ENCODE measurements around the gene HECA.
A peak's percentile ranks its signal among the peaks of the same experiment; 100 is the strongest.

Gene HECA

DNA sequence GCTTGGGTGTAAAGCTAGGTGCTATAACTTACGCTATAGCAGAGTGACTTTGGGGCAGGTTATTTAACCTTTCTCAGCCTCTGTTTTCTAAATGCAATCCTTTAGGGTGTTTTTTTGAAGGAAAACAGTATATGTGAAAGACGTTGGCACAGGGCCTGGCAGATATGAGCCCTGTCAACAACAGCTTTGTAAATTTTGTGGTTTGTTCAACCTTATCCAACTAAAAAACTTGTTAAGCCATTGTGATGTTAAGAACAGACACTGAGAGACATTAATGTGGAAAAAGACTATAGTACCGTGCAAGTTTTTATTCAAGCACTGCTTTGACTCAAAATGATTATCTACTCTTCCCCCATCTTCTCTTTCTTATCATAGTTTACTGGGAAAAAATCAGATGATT is 8.2 kb downstream of the HECA start:
- no peak overlapping the region for H3K9ac ChIP-seq
- peaks cover 15 to 85% (median 31%) of the 10 kb centered on the region in 10 experiments; a peak in 19 of 20 replicates for H3K4me1 ChIP-seq
- peaks cover 0 to 29% (median 7%) of the 10 kb centered on the region in 11 experiments; a peak in 9 of 22 replicates for H3K9me3 ChIP-seq (replicated peaks in 1 of 11)
- H3K27me3 ChIP-seq, result no peaks in the 10 kb centered on the region
- peaks cover 31 to 100% (median 75%) of the 10 kb centered on the region in 11 experiments; a peak in 21 of 22 replicates for H4K20me1 ChIP-seq
- H3K4me2 ChIP-seq, result peak overlapping the region in 3 of 11 experiments; percentile 28 to 38 (median 32); a peak in 3 of 22 replicates
- H3K36me3 ChIP-seq, result peaks cover 19 to 56% (median 33%) of the 10 kb centered on the region in 11 experiments; a peak in 21 of 22 replicates
- no peak overlapping the region for H3K27ac ChIP-seq
- TF ChIP-seq Cebpa-rat (IDR thresholded peaks at IDR 0.05), result no peak
- H3K4me3 ChIP-seq, result no peak overlapping the region

DNA sequence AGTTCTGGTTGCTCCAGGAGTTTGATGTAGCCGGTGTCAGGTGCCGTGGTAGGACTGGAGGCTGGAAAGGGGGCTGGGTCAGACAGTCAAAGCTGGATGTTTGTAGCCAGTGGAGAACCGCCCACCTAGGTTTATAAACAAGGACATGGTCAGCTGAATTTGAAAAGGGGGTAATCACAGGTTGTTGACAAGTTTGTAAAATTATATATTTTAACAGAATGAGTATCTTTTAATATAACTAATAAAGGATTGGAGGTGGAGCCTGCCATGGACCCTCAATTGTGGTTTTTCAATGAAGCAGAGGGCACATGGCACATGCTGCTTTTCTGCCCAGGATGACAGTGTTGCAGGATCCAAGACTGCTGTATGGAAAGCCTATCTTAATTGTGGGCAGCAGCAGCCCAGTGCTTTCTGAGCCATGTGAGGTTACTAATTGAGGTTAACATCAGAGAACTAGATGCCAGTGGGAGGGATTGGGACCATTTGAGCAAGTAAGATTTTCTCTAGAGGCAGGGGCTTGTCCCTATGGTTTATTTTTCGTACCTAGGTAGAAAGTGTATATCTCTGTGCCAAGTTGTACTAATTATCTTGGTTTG is 9.7 kb downstream of the HECA start:
- TF ChIP-seq Cebpa-rat (IDR thresholded peaks at IDR 0.05), result no peak
- 0 out of 22 replicates have a peak overlapping the region, but pooled peaks of 1 of the 11 experiments have one; percentile 8 for H3K9ac ChIP-seq
- no peaks in the 10 kb centered on the region for H3K27me3 ChIP-seq
- peaks cover 27 to 85% (median 39%) of the 10 kb centered on the region in 10 experiments for H3K4me1 ChIP-seq
- peak overlapping the region; percentile 5 to 84 (median 29); a peak in 16 of 22 replicates for H3K4me2 ChIP-seq
- peaks cover 46 to 100% (median 77%) of the 10 kb centered on the region in 11 experiments for H4K20me1 ChIP-seq
- 0 out of 22 replicates have a peak overlapping the region, but pooled peaks of 1 of the 11 experiments have one; percentile 2 for H3K27ac ChIP-seq
- H3K4me3 ChIP-seq, result no peak overlapping the region
- peaks cover 10 to 42% (median 30%) of the 10 kb centered on the region in 11 experiments; a peak in 21 of 22 replicates for H3K36me3 ChIP-seq
- H3K9me3 ChIP-seq (replicated peaks in 1 of 11), result peaks cover 0 to 26% (median 7%) of the 10 kb centered on the region in 11 experiments; a peak in 9 of 22 replicates

- Histone ChIP-seq H3K36me3 (peaks cover 3 to 33% (median 25%) of the 10 kb centered on the region in 11 experiments; a peak in 19 of 22 replicates), H3K27ac (no peak overlapping the region), H3K9ac (no peak overlapping the region), H3K27me3 (no peaks in the 10 kb centered on the region), H3K4me2 (peak overlapping the region in 8 of 11 experiments; percentile 2 to 84 (median 38); a peak in 11 of 22 replicates), H4K20me1 (peaks cover 51 to 100% (median 78%) of the 10 kb centered on the region in 11 experiments), H3K4me1 (peaks cover 28 to 86% (median 42%) of the 10 kb centered on the region in 10 experiments), H3K9me3 (replicated peaks in 1 of 11) (peaks cover 0 to 24% (median 6%) of the 10 kb centered on the region in 11 experiments; a peak in 8 of 22 replicates), H3K4me3 (no peak overlapping the region)
- TF ChIP-seq Cebpa-rat (IDR thresholded peaks at IDR 0.05), result no peak
Observed at GRCh38 chr6:139145661-139146060, 10.8 kb downstream of the HECA start.

DNA sequence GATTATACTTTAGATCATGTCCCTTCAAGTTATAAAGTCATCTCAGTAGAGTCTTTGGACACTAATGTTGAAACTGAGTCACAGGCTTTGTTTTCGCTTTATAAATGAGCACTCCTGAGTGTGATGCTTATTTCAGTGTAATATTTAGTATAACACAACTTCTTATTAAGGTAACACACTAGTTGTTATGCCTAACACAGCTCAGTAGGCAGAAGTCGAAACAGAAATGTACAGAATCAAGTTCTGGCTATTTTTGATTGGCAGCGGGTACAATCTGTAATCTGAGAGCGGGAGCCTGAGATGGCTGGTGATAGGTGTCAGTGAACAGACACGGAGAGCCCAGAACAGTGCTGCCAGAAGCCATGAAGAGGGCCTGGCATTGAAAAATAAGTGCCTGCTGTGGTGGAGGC is 11.4 kb downstream of the HECA start:
- no peak overlapping the region for H3K4me3 ChIP-seq
- H3K36me3 ChIP-seq, result peaks cover 3 to 26% (median 18%) of the 10 kb centered on the region in 11 experiments; a peak in 19 of 22 replicates
- H3K9ac ChIP-seq, result no peak overlapping the region
- H3K9me3 ChIP-seq (replicated peaks in 1 of 11), result peaks cover 0 to 24% (median 4%) of the 10 kb centered on the region in 11 experiments; a peak in 6 of 22 replicates
- peaks cover 54 to 100% (median 84%) of the 10 kb centered on the region in 11 experiments for H4K20me1 ChIP-seq
- H3K4me2 ChIP-seq, result peak overlapping the region in 5 of 11 experiments; percentile 32 to 84 (median 47); a peak in 6 of 22 replicates
- H3K27ac ChIP-seq, result no peak overlapping the region
- no peaks in the 10 kb centered on the region for H3K27me3 ChIP-seq
- H3K4me1 ChIP-seq, result peaks cover 28 to 91% (median 42%) of the 10 kb centered on the region in 10 experiments
- no peak for TF ChIP-seq Cebpa-rat (IDR thresholded peaks at IDR 0.05)

DNA sequence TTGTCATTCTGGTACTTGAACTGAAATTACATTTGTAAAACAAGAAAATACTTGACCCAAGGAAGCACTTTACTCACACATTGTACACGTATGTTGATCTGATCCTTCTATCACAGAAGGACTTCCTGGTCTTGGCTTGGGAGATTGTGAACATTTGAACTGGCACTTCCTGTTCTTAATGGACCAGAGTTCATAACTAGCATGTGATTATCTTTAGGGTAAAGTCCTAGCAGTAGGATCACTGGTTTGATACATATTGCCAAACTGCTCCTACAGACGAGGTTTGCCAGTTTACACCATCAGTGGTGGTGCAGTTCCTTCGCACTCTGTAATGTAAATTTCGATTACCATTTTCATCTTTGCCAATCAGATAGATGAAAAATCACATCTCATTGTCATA is 12.7 kb downstream of the HECA start:
- Histone ChIP-seq H3K9me3 (replicated peaks in 1 of 11) (peaks cover 0 to 11% (median 0%) of the 10 kb centered on the region in 11 experiments; a peak in 5 of 22 replicates), H3K36me3 (peaks cover 0 to 17% (median 10%) of the 10 kb centered on the region in 11 experiments; a peak in 11 of 22 replicates), H3K27ac (no peak overlapping the region), H4K20me1 (peaks cover 60 to 100% (median 90%) of the 10 kb centered on the region in 11 experiments), H3K4me2 (peak overlapping the region in 3 of 11 experiments; percentile 32 to 84 (median 63); a peak in 7 of 22 replicates), H3K27me3 (no peaks in the 10 kb centered on the region), H3K4me3 (no peak overlapping the region), H3K9ac (no peak overlapping the region), H3K4me1 (peaks cover 28 to 91% (median 42%) of the 10 kb centered on the region in 10 experiments)
- TF ChIP-seq Cebpa-rat (IDR thresholded peaks at IDR 0.05), result no peak

- Histone ChIP-seq H3K4me1 (peaks cover 28 to 81% (median 42%) of the 10 kb centered on the region in 10 experiments), H3K9me3 (replicated peaks in 1 of 11) (peaks cover 0 to 10% (median 0%) of the 10 kb centered on the region in 11 experiments; a peak in 4 of 22 replicates), H3K4me3 (no peak overlapping the region), H3K4me2 (peak overlapping the region; percentile 21 to 84 (median 36); a peak in 21 of 22 replicates), H3K9ac (no peak overlapping the region), H3K27me3 (no peaks in the 10 kb centered on the region), H3K27ac (no peak overlapping the region), H3K36me3 (peaks cover 0 to 19% (median 9%) of the 10 kb centered on the region in 11 experiments; a peak in 10 of 22 replicates), H4K20me1 (peaks cover 58 to 100% (median 92%) of the 10 kb centered on the region in 11 experiments)
- TF ChIP-seq Cebpa-rat (IDR thresholded peaks at IDR 0.05), result no peak
Observed at GRCh38 chr6:139148557-139149235, 13.8 kb downstream of the HECA start.

GRCh38 chr6:139149383-139149782 is 14.5 kb downstream of the HECA start:
- Histone ChIP-seq H3K4me1 (peaks cover 22 to 74% (median 35%) of the 10 kb centered on the region in 10 experiments), H3K36me3 (peaks cover 0 to 24% (median 10%) of the 10 kb centered on the region in 11 experiments; a peak in 11 of 22 replicates), H3K27ac (no peak overlapping the region), H3K4me3 (no peak overlapping the region), H3K4me2 (peak overlapping the region; percentile 21 to 84 (median 36)), H4K20me1 (peaks cover 62 to 100% (median 92%) of the 10 kb centered on the region in 11 experiments), H3K9ac (no peak overlapping the region), H3K9me3 (replicated peaks in 1 of 11) (peaks cover 0 to 10% (median 0%) of the 10 kb centered on the region in 11 experiments; a peak in 4 of 22 replicates), H3K27me3 (no peaks in the 10 kb centered on the region)
- no peak for TF ChIP-seq Cebpa-rat (IDR thresholded peaks at IDR 0.05)

GRCh38 chr6:139150920-139151319 is 16.0 kb downstream of the HECA start:
- H4K20me1 ChIP-seq, result peaks cover 57 to 100% (median 91%) of the 10 kb centered on the region in 11 experiments
- H3K9me3 ChIP-seq (replicated peaks in 1 of 11), result peaks cover 0 to 10% (median 0%) of the 10 kb centered on the region in 11 experiments; a peak in 4 of 22 replicates
- peaks cover 0 to 33% (median 13%) of the 10 kb centered on the region in 11 experiments; a peak in 12 of 22 replicates for H3K36me3 ChIP-seq
- H3K9ac ChIP-seq, result no peak overlapping the region
- H3K4me3 ChIP-seq, result no peak overlapping the region
- peak overlapping the region in 2 of 11 experiments; percentile 31 to 43; a peak in 5 of 22 replicates for H3K4me2 ChIP-seq
- TF ChIP-seq Cebpa-rat (IDR thresholded peaks at IDR 0.05), result no peak
- H3K4me1 ChIP-seq, result peaks cover 17 to 58% (median 22%) of the 10 kb centered on the region in 10 experiments
- no peak overlapping the region for H3K27ac ChIP-seq
- no peaks in the 10 kb centered on the region for H3K27me3 ChIP-seq
